Pulmonary artery endothelial cell (primary cell): Measurements from ENCODE around the gene ADGRL3. TPM values are rescaled to one million over a fixed set of nuclear protein-coding genes. Genes with fewer than 3 reads are reported as not detected.
"Not testable (repeated sequence)": the region's sequence is repeated elsewhere in the genome, so short reads cannot be mapped to it uniquely, and the experiment has no call there.

Source experiments
- DNase-seq: peaks from one replicate; pipeline ENCODE4 v3.0.0-alpha.2; 2011; ENCODE audit warnings: low read depth, low spot score
- total RNA-seq: library from RNA; depleted of rRNA; stranded (reverse); fragments of >200 nt; gene quantifications from 2 replicates; pipeline ENCODE4 v1.2.3, GENCODE V29; 2014

ADGRL3 gene
- total RNA-seq, 1 donor from 2014 or later = not detected

DNA sequence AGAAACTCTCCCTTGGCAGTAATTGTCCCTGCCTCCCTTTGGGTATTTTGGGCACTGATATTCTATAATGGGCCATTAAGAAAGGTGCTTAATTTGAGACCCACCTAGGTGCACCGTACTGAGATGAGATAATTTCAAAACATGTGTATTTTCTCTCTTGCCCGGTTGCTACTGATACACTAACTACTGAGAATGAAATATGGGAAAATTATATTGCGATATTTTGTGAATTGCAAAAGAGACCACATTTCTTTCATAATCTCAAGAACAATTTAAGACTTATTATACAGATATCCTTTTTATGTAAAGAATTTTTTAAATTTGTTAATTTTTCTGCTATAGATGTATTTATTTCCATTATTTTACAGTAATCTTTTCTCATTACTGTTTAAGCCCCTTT, 284.9 kb downstream of the ADGRL3 start:
- no peak for DNase-seq

DNA sequence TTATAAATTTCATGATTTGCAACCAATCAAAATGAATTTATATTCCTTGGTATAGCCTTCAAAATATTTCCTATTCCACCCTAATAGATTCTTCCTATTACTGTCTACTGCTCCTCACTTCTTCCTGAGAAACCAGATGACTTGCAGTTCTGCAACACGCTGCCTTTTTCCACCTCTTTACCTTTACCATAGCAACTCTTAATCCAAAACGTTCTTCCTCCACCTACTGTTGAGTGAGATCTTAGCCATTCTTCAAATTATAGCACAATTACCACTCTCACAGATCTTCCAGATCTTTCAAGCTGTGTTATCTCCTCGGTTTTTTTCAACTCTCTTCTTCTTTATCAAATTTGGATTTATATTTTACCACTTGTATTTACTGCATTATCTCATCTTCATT, 289.8 kb downstream of the ADGRL3 start:
- no peak for DNase-seq

DNA sequence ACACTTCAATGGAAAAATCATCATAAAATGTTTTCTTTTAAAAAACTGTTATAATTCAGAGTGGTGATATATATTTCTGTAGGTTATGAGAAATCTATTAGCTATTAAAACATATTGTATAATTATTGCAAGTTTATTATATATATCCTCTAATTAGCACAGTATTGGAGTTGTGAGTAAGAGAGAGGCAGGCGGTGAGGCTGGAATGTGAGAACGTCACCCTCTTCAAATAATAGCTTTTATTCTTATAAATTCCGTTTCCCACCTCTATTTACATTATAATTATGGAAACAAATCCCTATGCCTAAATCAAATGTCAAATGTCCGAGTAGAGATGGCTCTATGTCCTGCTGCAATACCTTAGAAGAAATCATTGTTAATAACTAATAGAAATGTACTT, 292.9 kb downstream of the ADGRL3 start:
- no peak for DNase-seq

DNA sequence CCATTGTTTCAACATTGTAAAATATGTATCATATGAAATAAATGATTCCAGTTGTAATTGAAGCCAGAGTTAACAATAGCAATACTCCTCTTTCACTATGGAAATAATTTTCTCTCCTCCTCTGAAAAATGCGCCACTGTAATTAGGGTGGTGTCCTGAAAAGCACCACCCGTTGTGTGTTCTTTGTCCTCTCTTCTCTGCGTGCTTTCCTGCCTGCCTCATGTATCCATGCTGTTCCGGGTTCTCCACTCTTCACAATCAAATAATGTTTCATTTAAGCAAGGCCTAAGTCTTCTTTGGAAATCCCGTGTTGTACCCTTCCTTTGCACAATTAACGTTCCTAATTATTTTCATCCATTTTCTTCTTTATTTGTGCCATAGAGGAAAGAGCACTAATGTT, 293.3 kb downstream of the ADGRL3 start:
- no peak for DNase-seq

DNA sequence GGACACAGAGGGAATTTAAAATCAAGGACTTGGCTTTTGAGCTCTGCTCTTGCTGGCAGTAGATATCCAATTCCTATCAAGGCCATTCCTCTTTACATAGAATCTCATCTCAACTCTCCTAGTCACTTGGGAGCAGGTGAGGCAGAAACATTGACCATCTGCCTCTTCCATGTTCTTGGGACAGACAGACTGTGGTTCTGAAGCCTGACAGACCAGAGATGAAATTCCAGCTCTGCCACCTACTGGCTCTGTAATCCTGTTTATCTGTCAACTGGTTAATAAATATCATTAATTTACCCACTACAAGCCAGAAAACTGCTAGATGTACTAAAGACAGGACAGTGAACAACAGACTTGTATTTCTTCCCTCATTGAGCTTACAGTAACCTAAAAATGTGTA, 300.8 kb downstream of the ADGRL3 start:
- no peak for DNase-seq

DNA sequence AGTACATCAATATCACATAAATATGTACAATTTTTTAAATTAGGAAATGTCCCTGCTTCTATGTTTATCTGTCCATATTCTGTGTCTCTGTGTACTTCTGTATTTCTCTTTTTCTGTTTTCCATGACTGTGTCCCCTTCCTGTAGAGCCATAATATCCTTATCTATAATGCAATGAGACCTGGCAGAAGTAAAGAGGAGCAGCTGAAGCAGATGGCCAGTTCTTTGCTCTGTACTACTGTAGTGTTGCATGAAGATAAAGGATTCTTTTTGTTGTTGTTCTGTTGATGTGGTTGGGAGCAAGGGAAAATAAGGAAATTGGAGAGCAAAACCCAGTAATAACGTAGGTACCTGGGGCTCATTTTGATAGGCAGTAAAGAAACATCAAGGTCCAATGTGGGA, 301.7 kb downstream of the ADGRL3 start:
- no peak for DNase-seq

DNA sequence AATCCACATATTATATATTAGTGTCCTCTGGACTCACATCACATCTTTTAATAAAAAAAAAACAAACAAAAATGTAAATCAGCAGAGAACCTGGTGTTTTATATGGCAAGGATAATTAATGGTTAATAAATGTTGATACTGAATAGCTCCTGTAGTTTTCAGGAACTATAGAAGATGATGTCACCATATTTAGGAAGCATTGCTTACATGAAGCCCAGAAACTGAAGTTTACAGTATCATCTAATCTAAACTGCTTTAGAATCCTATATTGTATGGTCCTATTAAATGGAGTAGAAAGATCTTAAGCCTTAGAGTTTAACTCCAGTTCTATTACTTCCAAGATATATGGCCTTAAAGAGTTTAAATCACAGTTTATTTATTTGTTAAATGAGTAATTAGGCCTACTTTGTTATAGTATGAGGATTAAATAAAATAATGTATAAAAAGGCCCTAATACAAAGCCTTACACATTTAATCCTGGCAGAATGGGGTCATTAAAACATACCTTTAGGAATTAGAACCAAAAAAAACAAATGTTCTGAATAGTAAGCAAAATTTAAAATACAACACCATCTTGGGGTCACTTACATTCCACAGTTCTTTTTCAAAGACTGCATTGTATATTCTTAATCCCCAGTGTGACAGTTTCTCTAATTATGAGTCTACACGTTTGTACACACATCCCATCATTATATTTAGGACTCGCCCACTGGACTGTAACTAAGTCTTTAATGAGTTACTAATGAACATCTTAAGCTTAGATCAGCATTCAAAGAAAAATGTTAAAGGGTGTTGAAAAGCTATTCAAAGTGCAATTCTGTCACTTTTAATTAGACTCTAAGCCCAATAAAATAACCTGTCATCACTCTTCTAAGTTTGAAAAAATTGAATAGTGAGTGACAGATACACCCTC, 305.9 kb downstream of the ADGRL3 start:
- no peak for DNase-seq

DNA sequence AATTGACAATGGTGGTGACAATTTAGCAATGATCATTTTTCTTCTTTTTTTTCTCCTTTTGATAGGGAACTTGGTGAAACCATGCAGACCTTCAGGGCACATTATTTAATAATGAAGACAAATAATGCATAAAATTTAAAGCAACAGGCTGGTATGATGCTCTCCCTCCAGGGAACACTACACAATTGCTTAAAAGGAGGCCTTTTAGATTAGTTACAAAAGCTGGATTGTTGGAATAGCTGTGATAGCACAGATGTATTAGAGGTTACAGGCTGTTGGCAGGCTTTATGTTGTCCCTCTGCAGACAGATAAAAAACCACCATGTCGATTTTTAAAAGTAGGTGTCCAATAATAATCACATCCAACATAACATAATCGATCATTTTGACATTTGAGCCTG, 307.0 kb downstream of the ADGRL3 start:
- DNase-seq = no peak

DNA sequence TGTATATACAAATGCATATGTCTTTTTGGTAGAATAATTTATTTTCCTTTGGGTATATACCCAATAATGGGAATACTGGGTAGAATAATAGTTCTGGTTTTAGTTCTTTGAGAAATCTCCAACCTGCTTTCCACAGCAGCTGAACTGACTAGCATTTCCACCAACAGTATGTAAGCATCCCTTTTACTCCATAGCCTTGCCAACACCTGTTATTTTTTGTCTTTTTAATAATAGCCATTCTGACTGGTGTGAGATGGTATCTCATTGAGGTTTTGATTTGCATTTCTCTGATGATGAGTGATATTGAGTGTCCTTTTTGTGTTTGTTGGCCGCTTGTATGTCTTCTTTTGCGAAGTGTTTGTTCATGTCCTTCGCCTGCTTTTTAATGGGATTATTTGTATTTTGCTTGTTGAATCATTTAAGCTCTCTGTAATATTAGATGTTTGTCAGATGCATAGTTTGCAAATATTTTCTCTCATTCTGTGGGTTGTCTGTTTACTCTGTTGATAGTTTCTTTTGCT, 309.7 kb downstream of the ADGRL3 start:
- not testable (repeated sequence) for DNase-seq

DNA sequence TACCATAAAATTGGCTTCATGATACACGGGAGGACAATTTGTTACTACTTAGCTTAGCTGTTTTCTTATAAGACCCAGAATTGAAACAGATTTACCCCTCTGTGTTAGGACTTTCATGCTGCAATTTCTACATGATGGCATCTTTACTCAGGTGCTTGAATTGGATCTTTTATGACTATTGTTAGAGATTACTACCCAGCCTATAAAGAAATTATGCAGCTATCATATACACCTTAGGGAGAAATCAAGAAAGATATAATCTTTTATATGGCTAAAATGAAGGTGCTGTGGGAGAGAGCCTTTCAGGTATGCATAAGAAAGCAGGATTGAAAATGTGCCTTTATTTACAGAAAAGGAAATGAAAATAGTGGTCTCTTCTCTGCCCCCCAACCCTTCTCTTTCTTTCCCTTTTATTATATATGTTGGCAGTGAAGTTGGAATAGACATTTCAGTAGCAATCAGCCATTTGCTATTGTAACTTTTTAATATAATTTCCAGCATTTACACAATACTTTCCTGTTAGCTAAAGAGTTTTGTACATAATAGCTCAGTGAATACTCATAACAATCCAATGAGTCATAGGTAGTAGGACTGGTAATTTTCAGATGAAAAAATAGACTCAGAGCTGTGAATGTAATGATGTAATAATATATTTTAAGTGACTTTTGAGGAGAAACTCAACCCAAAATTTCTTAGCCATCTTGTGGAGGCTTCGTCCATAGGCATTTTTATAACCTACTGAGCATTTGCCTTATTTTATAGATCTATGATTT, 311.8 kb downstream of the ADGRL3 start:
- no peak for DNase-seq

DNA sequence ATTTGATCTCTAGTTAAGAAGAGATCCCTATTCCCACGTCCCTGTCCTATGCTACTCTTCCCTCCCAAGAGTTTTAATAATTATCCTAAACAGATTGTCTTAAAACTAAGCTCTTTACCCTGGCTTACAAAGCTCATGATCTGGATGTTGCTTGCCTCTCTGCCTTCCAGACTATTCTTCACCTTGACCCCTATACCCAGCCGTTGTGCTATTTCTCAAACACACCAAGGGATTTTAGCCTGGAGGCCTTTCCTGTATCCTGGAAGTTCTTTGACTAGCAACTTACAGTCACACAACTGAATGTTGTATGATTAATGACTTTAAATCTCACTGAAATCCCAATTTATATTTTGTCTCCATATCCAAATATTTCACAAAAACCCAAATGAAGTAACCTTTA, 314.9 kb downstream of the ADGRL3 start:
- DNase-seq = no peak

DNA sequence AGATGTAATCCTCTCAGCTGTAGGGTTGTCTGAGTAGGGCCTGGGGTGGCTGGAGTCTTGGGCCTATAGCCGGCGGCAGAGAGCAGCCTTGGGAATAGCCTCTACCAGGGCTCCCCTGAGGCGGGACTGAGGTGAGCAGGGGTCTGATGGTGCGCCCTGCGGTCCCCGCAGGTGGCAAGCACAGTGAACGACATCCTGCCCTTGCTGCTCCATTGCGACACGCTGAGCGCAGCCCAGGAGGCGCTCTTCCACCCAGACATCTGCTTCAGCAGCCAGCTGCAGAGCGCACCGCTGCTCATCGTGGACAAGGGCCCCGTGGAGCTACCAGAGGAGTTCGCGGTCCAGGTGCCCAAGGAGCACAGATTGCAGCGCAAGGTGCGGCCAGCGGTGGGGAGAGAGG, 317.0 kb downstream of the ADGRL3 start:
- no peak for DNase-seq

DNA sequence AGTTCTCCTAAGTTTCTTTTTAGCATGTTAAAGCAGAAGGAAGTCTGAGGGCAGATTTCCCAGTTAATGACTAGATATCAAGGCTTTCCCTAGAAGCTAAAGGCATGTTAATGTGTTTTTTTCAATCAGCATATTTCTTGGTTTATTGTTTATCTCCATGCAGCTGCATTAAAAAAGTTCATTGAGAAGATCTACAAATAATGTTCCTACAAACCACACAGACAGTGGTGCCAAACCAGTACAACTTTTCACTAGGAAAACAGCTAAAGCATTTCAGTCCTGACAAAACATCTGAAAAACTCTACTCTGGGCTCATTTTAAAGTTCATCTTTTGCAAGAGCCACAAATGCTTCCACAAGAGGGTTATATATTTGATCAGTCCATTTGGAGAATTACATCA, 320.0 kb downstream of the ADGRL3 start:
- DNase-seq = no peak

DNA sequence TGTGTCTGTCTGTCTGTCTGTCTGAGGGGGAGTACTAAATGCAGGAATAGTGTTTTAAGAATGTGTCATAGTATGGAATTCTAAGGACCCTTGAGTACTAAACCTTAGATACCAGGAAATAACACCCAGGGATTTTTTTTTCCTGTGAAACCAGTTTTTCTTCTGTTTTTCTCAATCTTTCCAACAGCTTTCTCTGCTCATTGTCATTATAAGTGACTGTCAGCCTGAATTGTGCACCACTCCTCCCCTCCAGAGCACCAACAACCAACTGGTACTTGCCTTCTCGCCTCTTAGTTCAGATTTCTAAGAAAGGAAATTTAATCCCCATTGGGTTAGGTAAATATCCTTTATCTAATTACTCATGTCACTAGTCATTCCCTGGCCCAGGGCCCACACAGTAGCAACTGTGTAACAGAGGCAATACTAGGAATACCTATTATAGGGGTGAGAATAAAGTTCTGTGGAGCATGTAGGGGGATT, 320.6 kb downstream of the ADGRL3 start:
- DNase-seq = no peak

DNA sequence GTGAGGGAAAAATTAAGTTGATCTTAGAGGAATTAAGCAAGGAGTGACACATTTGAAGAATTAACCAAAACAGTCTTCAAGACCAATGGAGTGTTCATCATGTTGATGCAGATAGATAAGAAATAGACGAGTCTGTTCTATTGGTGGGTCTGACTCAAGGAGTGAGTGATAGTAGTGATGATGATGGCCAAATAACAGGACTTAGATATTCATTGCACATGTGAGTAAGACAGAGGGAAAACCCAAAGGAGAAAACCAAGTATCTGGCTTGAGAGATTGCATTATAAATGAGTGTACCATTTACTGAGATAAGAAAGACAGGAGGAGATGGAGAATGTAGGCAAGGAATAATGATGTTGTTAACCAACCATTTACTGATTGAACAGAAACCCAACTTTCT, 321.3 kb downstream of the ADGRL3 start:
- no peak for DNase-seq

DNA sequence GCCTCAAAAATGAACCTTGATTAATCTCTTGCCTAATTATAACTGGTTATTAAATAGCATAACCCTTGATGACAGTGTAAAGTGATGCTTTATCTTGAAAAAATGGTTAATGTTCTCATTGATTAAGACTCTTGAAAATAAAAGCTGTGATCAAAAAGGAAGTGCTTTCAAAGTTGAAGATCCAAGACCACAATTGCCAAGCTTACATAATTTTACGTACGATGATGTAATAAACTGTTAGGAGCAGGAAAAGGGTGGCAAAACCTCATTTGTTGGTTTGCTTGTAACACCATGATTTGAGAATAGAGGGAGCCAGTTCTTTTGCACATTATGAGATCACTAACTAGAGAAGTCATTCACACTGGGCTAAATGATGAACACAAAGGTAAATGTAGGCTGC, 322.2 kb downstream of the ADGRL3 start:
- no peak for DNase-seq

DNA sequence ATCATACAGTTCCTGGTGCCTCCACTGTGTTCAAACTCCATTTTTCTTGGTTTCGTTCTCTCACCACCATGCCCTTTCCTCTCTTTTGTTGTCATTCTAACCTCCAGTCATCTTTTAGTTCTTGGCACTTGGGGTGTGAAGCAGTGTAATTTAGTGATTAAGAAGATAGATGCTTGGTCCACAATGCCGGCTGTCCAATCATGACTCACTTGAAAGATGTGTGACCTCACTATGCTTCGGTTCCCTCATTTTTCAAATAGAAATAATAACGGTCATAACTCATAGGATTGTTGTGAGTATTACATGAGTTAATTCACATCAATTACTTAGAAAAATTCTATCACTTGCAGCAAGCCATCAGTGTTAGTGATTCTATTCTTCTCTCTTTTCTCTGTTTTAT, 327.8 kb downstream of the ADGRL3 start:
- no peak for DNase-seq

DNA sequence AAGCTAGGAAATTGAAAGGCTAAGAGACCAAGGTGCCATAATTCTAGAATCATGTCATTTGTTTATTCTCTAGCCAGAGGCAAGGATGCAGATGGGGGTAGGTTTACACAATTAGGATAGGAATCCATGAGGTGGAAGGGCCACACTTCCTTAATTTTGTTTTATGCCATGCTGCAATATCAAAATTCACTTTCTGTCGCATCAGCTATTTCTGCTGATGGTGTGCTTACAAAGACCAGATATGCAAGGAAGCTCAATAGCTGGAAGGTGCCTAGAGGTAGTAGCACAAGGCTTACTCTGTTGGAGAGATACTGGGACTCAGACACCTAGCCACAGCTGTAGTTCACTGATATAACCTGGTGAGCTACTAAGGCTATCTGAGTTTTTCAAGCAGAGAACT, 328.5 kb downstream of the ADGRL3 start:
- DNase-seq = no peak

DNA sequence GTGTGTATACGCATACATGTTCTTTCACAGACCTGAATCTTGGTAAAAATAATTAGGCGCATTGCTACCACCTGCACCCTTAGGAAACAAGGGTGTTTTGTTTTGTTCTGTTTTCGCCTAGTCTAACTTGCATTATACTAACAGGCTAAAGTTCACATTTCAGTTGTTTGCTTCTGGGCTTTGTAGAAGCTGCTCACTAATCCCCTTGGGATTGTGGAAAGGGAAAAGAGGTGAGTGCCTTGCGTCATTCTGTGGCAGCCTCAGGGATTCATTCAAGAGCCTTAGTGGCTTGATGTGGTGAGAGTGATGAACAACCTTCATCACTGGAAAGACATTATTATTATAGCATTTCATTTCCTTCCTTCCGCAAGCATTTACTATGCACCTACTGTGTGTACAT, 331.1 kb downstream of the ADGRL3 start:
- DNase-seq = no peak

DNA sequence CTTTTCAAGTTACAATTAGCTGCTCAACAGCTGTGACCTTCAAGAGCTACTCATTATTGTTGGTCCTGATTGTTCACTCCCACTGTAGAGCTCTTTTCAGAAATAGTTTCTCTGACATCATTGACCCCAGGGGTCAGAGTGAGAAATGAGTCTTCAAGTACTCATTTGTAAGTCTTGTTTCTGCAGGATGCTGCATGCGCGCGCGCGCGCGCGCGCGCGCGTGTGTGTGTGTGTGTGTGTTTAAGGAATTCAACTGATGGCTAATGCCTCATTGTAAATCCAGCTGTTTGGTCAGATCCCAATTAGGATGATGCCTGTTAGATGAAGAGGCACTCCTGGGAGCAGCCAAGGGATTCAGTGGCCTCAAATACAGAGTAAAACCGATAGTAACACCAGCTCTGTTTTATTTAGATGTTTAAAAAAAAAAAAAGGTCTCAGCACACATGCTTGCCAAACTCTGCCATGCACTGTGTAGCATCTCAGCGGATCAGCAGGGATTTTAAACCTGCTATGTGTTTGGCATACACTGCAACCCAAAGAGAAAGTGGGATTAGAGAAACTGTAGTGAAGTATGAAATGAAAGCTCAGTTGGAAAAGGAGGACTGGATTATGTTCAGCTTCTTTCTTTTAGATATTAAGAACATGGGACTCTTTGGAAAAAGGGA, 332.3 kb downstream of the ADGRL3 start:
- no peak for DNase-seq

DNA sequence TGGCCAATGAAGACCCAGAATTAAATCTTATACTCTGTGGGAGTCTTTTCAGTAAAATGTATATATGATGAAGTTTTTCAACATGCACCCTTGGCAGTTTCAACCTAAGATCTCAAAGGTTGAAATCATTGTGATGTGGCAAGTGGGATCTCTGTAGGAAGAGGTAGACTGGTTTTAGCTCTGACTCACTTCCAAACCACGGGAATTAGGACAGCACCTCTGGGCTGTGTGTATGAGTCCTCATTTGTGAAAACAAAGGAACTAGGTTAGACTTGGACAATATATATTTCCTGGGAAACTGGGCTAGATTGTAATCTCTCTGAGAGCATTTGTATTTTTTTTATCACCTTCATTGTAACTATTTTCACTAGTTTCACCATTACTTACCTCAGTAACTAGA, 333.0 kb downstream of the ADGRL3 start:
- DNase-seq = no peak

DNA sequence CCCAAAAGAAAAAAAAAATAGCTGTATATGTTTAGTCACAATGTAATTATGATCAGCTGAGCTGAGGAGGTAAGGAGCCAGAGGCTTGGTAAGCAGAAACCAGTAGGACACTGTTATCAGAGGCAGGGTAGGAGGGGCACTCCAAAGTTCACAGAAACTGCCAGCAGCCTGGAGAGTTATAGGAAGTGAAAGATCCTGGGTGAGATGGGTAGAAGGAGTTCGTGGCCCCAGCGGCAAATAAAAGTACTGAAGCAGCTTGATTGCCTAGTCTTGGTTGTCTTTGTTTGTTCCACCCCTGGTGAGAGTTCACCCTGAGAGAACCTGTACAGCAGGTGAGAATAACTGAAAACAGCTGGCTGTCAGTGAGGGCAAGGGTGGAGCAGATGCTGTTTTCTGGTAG, 340.8 kb downstream of the ADGRL3 start:
- DNase-seq = no peak
